Sigmoid colon (tissue), 7 donors: ENCODE measurements around the gene WASHC3. TPM values are rescaled to one million over a fixed set of nuclear protein-coding genes. Genes with fewer than 3 reads are reported as not detected.

ENCODE experiments used
- DNase-seq: peaks from one replicate; pipeline ENCODE4 v3.0.0-alpha.2; 2019
- H3K27ac ChIP-seq, 4 donors: fragments of 200-600 bp; sonication (generic); one replicate each; pipeline ENCODE4 v1.5.1; 2016 to 2019; ENCODE audit warnings: mild to moderate bottlenecking in 1 of 4
- H3K27me3 ChIP-seq, 3 donors: fragments of 200-600 bp; sonication (generic); one replicate each; pipeline ENCODE4 v1.5.1; 2019; ENCODE audit warnings: mild to moderate bottlenecking in 1 of 3
- H3K36me3 ChIP-seq, 4 donors: fragments of 200-600 bp; sonication (generic); one replicate each; pipeline ENCODE4 v1.5.1; 2016 to 2019
- H3K4me1 ChIP-seq, 4 donors: fragments of 200-600 bp; sonication (generic); one replicate each; pipeline ENCODE4 v1.5.1; 2017 to 2019
- H3K4me3 ChIP-seq, 4 donors: fragments of 200-600 bp; sonication (generic); one replicate each; pipeline ENCODE4 v1.5.1; 2017 to 2019; ENCODE audit warnings: mild to moderate bottlenecking in 2 of 4, moderate library complexity in 1 of 4
- H3K9me3 ChIP-seq, 4 donors: fragments of 200-600 bp in 3 of 4; sonication (generic) in 3 of 4; one replicate each; pipeline versions ENCODE4 v1.5.1 to v1.6.1; 2013 to 2019
- EP300 ChIP-seq, 4 donors: sonication (generic); formaldehyde crosslinking; IDR thresholded peaks; one replicate each; pipeline ENCODE4 v1.6.1; 2017; ENCODE audit warnings: antibody characterized with exemption in 4 of 4
- POLR2A ChIP-seq, 2 donors: fragments of 450-650 bp; IDR thresholded peaks; one replicate each; pipeline ENCODE4 v1.6.1; 2016; ENCODE audit warnings: antibody characterized with exemption in 2 of 2, mild to moderate bottlenecking in 2 of 2, moderate library complexity in 2 of 2
- POLR2AphosphoS5 ChIP-seq, 4 donors: sonication (generic); formaldehyde crosslinking; IDR thresholded peaks; one replicate each; pipeline ENCODE4 v1.6.1; 2017; ENCODE audit warnings: antibody characterized with exemption in 4 of 4
- WGBS, 2 donors: extraction: QIAGEN DNeasy Blood & Tissue Kit; methylation state at CpG; one replicate each; pipeline ENCODE4 v1.1.7; 2013; 5-methylcytosine and 5-hydroxymethylcytosine counted together
- intact Hi-C: fragments of 100-400 bp; cut with DNase I; formaldehyde crosslinking; loops from one replicate; pipeline ENCODE4 v1.15.1; 2023
- polyA plus RNA-seq, 3 donors: library from polyadenylated mRNA; stranded (reverse); fragments of 200-250 nt; gene quantifications; one replicate each; pipeline ENCODE4 v1.2.3, GENCODE V29; 2013
- total RNA-seq, 4 donors: library from RNA; depleted of rRNA; stranded (reverse); fragments of >200 nt; gene quantifications; one replicate each; pipeline ENCODE4 v1.1.0, GENCODE V29; 2016
- TF ChIP-seq, protein P1 (sequence below), 4 experiments: fragments of 450-650 bp in 3 of 4; fragments of 200-600 bp in 1 of 4; IDR thresholded peaks; one replicate each; pipeline ENCODE4 v1.5.1; 2016 to 2019; ENCODE audit warnings: antibody characterized with exemption in 4 of 4, mild to moderate bottlenecking in 3 of 4, moderate library complexity in 2 of 4
- donor health status: healthy with polysubstance abuse.
- donor health status: Bipolar disorder and iron deficiency.
- donor health status: healthy.

The WASHC3 gene
- total RNA-seq: 100 to 1,000 TPM in 1 of 4 donors, 10 to 100 TPM in 3; 90.0 to 115 (median 95.6) TPM
- 10 to 100 TPM; 45.0 to 52.0 (median 45.9) TPM for polyA plus RNA-seq

GRCh38 chr12:102061560-102062418, at the start of gene WASHC3:
WASHC3 (minus strand) TSS chr12:102061991; CDS start chr12:102061962, 29 bp downstream.
- peaks cover 0 to 21% (median 0%) of the 10 kb centered on the region in 4 donors for H3K36me3 ChIP-seq
- no peaks in the 10 kb centered on the region for H3K27me3 ChIP-seq
- 2 to 5% methylated on average over 44 of the region's 44 CpGs for WGBS, 2 donors
- peak within 1 kb of the TSS; percentile 84 to 92 (median 88) for H3K4me3 ChIP-seq
- H3K27ac ChIP-seq: peak within 1 kb of the TSS; percentile 90 to 93 (median 91)
- peaks cover 0 to 9% (median 6%) of the 10 kb centered on the region in 4 donors for H3K4me1 ChIP-seq
- peak; percentile 98 for DNase-seq
- no peaks in the 10 kb centered on the region for H3K9me3 ChIP-seq
- intact Hi-C loops: loop anchor here (5.0 to 10.0 kb wide), 3 partner anchors 56 to 423 kb away; partner anchors contain the start of gene IGF1
- peak; percentile 73 to 74 for TF ChIP-seq POLR2A (IDR thresholded peaks at IDR 0.05)
- TF ChIP-seq POLR2AphosphoS5 (IDR thresholded peaks at IDR 0.05): peak; percentile 80 to 93 (median 90)
- TF ChIP-seq, protein P1, sequence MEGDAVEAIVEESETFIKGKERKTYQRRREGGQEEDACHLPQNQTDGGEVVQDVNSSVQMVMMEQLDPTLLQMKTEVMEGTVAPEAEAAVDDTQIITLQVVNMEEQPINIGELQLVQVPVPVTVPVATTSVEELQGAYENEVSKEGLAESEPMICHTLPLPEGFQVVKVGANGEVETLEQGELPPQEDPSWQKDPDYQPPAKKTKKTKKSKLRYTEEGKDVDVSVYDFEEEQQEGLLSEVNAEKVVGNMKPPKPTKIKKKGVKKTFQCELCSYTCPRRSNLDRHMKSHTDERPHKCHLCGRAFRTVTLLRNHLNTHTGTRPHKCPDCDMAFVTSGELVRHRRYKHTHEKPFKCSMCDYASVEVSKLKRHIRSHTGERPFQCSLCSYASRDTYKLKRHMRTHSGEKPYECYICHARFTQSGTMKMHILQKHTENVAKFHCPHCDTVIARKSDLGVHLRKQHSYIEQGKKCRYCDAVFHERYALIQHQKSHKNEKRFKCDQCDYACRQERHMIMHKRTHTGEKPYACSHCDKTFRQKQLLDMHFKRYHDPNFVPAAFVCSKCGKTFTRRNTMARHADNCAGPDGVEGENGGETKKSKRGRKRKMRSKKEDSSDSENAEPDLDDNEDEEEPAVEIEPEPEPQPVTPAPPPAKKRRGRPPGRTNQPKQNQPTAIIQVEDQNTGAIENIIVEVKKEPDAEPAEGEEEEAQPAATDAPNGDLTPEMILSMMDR (IDR thresholded peaks at IDR 0.05): no peak

DNA sequence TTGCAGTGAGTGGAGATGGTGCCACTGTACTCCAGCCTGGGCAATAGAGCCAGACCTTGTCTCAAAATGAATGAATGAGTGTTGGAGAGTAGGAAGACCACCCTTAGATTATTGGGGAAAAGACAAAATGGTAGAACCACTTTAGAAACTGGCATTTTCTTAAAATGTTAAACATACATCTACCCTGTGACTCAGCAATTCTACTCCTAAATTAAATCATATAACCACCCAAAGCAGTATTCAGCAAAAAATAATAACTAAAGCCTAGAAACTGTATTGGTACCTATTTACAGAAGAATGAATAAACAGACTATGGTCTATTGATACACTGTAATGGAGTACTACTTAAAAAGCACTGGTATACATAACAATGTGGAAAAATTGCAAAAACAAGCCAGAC, 49.0 kb upstream of the WASHC3 start:
- intact Hi-C loops: no loop called here
- Histone ChIP-seq H3K9me3 (no peaks in the 10 kb centered on the region), H3K36me3 (peaks cover 4 to 69% (median 14%) of the 10 kb centered on the region in 4 donors), H3K27ac (no peak overlapping the region), H3K4me3 (no peak overlapping the region), H3K4me1 (no peaks in the 10 kb centered on the region), H3K27me3 (no peaks in the 10 kb centered on the region)
- DNase-seq: no peak
- no peak for TF ChIP-seq POLR2AphosphoS5 (IDR thresholded peaks at IDR 0.05)
- TF ChIP-seq, protein P1 (IDR thresholded peaks at IDR 0.05): no peak
- TF ChIP-seq EP300 (IDR thresholded peaks at IDR 0.05): no peak
- TF ChIP-seq POLR2A (IDR thresholded peaks at IDR 0.05): no peak

DNA sequence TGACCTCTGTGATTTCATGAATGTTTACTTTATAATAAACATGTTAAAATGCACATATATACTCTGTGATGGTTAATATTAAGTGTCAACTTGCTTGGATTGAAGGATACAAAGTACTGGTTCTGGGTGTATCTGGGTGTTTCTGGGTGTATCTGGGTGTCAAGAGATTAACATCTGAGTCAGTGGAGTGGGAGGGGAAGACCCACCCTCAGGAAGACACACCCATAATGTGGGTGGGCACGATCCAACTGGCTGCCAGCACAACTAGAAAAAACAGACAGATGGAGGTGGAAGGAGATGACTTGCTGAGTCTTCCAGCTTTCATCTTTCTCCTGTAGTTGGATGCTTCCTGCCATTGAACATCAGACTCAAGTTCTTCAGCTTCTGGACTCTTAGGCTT, 46.2 kb upstream of the WASHC3 start:
- peaks cover 4 to 71% (median 14%) of the 10 kb centered on the region in 4 donors for H3K36me3 ChIP-seq
- no peak overlapping the region for H3K4me3 ChIP-seq
- no peak overlapping the region for H3K27ac ChIP-seq
- WGBS, 2 donors: 85 to 93% methylated on average over 1 of the region's 1 CpG
- H3K4me1 ChIP-seq: no peaks in the 10 kb centered on the region
- TF ChIP-seq, protein P1 (IDR thresholded peaks at IDR 0.05): no peak
- TF ChIP-seq POLR2A (IDR thresholded peaks at IDR 0.05) (no peak), POLR2AphosphoS5 (IDR thresholded peaks at IDR 0.05) (no peak), EP300 (IDR thresholded peaks at IDR 0.05) (no peak)
- no peak for DNase-seq
- no peaks in the 10 kb centered on the region for H3K9me3 ChIP-seq
- no peaks in the 10 kb centered on the region for H3K27me3 ChIP-seq
- intact Hi-C loops: no loop called here

DNA sequence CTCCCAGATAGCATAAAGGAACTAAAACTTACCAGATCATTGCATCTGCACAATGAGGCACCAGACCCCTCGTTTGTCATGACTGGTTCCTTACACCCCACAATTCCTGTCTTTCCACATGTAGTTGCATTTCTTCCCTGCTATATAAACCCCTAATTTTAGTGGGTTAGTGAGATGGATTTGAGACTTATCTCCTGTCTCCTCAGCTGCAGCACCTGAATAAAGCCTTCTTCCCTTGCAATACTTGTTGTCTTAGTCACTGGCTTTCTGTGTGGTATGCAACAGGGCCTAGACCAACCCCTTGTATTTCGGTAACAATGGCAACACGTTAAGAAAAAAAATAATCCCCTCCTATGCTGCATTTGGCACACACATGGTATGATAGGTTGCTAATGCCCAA, 45.1 kb upstream of the WASHC3 start:
- WGBS, 2 donors: 95 to 96% methylated on average over 3 of the region's 3 CpGs
- no peak for TF ChIP-seq POLR2A (IDR thresholded peaks at IDR 0.05)
- H3K27ac ChIP-seq: no peak overlapping the region
- no peaks in the 10 kb centered on the region for H3K4me1 ChIP-seq
- H3K4me3 ChIP-seq: no peak overlapping the region
- DNase-seq: no peak
- no peaks in the 10 kb centered on the region for H3K9me3 ChIP-seq
- H3K36me3 ChIP-seq: peaks cover 4 to 75% (median 14%) of the 10 kb centered on the region in 4 donors
- intact Hi-C loops: no loop called here
- H3K27me3 ChIP-seq: no peaks in the 10 kb centered on the region

DNA sequence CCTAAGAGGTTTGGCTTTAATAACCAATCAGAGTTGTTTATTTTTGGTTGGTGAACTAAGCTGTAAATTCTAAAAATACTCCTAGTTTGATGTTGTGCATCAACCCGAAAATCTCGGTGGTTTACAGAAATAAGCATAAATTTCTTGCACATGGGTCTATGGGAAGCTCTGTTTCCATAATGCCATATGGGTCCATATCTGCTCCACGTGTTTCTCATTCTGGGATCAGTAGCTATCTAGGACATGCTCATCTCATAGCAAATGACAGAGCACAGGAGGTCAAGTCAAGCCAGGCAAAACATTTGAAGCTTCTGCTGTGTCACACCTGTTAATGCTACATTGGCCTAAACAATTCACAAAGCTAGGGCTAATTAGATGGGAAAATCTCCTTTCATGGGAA, 35.1 kb upstream of the WASHC3 start:
- no peak for DNase-seq
- peaks cover 0 to 12% (median 2%) of the 10 kb centered on the region in 4 donors for H3K4me1 ChIP-seq
- no peak overlapping the region for H3K27ac ChIP-seq
- 80 to 90% methylated on average over 3 of the region's 3 CpGs for WGBS, 2 donors
- intact Hi-C loops: no loop called here
- TF ChIP-seq POLR2A (IDR thresholded peaks at IDR 0.05) (no peak), EP300 (IDR thresholded peaks at IDR 0.05) (no peak), POLR2AphosphoS5 (IDR thresholded peaks at IDR 0.05) (no peak)
- TF ChIP-seq, protein P1 (IDR thresholded peaks at IDR 0.05): no peak
- H3K9me3 ChIP-seq: no peaks in the 10 kb centered on the region
- H3K36me3 ChIP-seq: peaks cover 0 to 35% (median 0%) of the 10 kb centered on the region in 4 donors
- H3K27me3 ChIP-seq: no peaks in the 10 kb centered on the region
- no peak overlapping the region for H3K4me3 ChIP-seq
